GM18507 (cell line): ENCODE data around the gene C1orf115.
"Not testable (repeated sequence)": the region's sequence is repeated elsewhere in the genome, so short reads cannot be mapped to it uniquely, and the experiment has no call there.

Experiments used
- DNase-seq: peaks from one replicate; pipeline ENCODE4 v3.0.0; 2011; ENCODE audit warnings: low read depth; ENCODE audit not compliant: insufficient read length; ENCODE audit errors: extremely low spot score
- FAIRE-seq: peaks from 2 replicates; lab custom pipeline; 2011; peaks lifted over from hg19 to GRCh38; lab: Jason Lieb, UNC

Gene C1orf115

GRCh38 chr1:220711056-220711809, 21.1 kb downstream of the C1orf115 start:
- DNase-seq (no peak), FAIRE-seq (peak; percentile 62)

DNA sequence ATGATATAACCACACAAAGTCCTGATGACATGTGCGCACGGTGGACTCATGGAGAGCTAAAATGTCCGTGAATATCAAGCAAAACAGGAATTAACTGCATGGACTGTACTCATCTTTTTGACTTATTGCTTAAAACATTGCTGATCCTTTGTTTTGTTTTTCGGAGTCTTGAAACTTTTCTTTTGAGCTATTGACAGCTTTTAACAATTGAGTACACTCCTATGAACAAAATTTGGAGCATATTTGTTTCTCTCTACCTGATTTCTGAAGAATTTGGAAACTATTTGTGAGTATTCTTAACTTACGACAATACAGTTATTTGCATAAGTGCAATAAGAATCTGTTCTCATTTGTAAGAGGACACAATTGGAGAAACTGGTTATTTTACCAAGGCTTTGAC, 25.8 kb downstream of the C1orf115 start:
- not testable (repeated sequence) for DNase-seq, FAIRE-seq

- FAIRE-seq (peak; percentile 85), DNase-seq (no peak)
Measured at GRCh38 chr1:220717800-220718640, 27.9 kb downstream of the C1orf115 start.

- not testable (repeated sequence) for DNase-seq, FAIRE-seq
Measured at GRCh38 chr1:220721266-220721665, 31.1 kb downstream of the C1orf115 start.

- DNase-seq (no peak), FAIRE-seq (no peak)
Measured at GRCh38 chr1:220726634-220727033, 36.5 kb downstream of the C1orf115 start.

DNA sequence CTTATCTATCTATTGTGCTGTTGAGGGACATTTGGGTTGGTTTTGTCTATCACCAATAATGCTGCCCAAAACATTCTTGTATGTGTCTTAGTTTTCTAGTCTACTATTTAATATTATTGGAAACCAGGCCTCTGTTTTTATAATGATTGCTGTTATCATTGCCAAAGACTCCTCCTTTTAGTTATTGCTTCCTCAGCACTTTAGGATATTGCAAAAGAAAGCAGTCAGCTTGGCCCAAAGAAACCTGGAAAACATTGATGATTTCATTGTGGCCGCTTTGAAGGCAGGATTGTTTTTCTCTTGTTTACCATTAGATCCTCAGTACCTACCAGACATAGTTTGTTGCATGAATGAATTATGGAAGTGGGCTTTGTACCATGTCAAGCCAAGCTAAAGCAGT, 37.4 kb downstream of the C1orf115 start:
- FAIRE-seq: no peak

DNA sequence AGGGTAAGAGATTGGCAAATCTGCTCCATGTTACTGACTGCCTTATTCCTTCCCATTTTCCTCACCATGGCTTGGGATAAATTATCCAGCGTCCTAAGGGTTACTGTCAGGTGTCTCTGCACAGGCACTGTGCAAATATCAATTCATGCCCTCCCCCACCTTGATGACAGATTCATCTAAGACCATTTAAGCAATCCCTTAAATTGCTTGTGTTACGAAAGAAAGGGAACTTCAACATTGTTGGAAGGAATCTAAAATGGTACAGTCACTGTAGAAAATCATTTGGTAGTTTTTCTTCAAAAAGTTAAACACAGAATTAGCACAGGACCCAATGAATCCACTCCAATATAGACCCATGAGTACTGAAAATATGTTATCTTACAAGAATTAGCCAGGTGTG, 40.3 kb downstream of the C1orf115 start:
- no peak for FAIRE-seq

More for the DNA sequence above, 37.4 kb downstream of the C1orf115 start:
- DNase-seq: no peak

DNA sequence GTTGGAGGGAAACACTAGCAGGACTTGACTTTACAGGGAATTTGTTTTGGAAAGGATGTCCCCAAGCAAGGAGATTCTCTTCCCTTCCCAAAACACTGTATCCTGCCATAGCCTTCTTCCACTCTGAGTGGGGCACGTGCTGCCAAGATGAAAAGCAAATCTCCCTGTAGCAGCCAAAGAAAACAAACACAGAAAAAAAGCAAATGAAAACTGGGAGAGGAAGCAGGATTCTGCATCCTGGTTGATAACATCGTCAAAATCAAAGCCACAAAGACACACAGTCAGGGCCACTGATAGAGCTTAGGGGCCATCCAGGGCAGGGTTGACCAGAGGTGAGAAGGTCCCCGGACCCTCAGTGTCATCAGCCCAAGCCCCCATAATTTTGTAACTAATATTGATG, 42.0 kb downstream of the C1orf115 start:
- no peak for FAIRE-seq
- DNase-seq: no peak

More for the DNA sequence above, 40.3 kb downstream of the C1orf115 start:
- DNase-seq: no peak

DNA sequence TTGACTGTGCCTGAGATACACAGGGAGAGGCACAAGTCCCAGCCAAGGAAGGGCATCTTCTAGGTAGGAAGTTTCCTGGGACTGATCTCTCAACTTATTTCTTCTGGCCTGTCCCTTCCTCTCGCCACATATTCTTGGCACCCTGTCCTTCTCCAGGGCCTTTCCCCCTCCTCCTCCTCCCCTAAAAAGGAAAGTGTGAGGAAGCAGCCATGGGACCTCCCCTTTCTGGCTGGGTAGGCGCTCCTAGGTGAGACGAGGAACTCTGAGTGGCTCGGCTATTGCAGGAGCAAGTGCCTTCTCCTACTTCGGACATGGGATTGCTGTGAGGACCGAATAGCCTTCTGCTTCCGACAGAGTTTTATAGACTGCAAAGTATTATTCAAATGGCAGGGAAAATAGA, 42.5 kb downstream of the C1orf115 start:
- DNase-seq: no peak
- no peak for FAIRE-seq

- DNase-seq (peak; percentile 37), FAIRE-seq (peak; percentile 92)
Measured at GRCh38 chr1:220733086-220733601, 43.0 kb downstream of the C1orf115 start.

- no peak for DNase-seq
- FAIRE-seq: no peak
Measured at GRCh38 chr1:220734571-220735326, 44.6 kb downstream of the C1orf115 start.

- not testable (repeated sequence) for FAIRE-seq, DNase-seq
Measured at GRCh38 chr1:220736283-220736682, 46.1 kb downstream of the C1orf115 start.

- DNase-seq: no peak
Measured at GRCh38 chr1:220741349-220741748, 51.2 kb downstream of the C1orf115 start.

DNA sequence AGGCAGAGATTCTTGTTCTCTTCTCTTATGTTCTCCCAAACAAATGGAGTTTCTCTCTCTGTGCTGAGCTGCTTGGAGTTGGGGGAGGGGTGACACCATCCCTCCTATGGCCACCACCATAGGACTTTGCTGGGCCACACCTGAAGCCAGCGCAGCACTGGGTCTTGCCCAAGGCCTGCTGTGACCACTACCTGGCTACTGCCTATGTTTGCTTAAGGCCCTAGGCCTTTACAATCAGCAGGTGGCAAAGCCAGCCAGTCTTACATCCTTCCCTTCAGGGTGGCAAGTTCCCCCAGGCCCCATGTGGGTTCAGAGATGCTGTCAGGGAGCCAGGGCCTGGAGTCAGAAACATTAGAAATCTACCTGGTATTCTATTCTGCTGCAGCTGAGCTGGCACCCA, 51.7 kb downstream of the C1orf115 start:
- FAIRE-seq: no peak
- no peak for DNase-seq

More at GRCh38 chr1:220741349-220741748, 51.2 kb downstream of the C1orf115 start:
- FAIRE-seq: no peak

GRCh38 chr1:220742520-220742919, 52.4 kb downstream of the C1orf115 start:
- FAIRE-seq (no peak), DNase-seq (no peak)

DNA sequence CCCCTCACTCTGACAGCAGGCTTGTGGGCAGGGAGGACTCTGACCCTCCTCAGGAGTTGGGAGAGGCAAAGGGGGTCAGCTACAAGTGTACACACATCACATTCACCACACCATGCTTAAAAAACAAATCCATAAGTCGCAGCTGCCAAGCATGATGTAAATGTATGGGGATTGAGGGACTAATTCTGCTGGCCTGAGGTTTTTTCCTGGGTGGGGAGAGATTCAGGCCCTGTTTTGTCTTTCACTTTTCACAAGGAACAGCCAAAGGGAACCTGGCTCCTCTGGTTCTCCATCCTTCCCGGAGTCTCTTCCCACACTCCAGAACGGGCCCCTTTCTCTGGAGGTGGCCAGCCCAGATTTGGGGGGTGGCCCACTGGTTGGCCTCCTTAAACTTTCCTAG, 56.7 kb downstream of the C1orf115 start:
- no peak for FAIRE-seq
- no peak for DNase-seq

DNA sequence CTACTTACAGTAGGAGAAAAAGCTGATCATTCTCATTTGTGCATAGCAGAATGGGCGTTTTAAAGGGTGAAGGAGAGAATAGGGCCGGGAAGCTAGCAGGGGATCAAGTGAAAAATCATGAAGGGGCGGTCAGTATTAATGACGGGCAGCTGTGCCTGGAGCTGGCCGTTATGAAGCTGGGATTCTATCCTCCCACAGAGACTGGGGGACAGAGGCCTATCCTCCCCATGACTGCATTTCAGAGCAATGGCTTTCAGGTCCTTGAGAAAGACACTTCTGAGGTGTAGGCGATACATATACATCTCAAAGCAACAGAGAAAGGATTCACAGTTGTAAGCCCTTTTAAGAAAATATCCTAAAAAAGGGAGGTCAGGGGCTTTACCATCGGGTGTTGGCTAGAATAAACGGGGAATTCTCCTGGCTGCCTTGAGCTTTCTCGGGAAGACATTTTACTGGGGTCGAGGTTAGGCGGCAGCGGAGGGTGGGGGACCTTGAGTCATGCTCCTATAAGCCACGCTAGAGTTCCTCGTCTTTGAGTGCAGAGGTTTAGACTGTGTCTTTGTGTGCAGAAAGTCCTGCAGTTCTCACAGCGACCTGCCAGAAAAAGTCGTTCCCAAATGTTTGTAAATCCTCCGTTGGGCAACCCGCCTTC, 57.4 kb downstream of the C1orf115 start:
- no peak for FAIRE-seq
- no peak for DNase-seq

DNA sequence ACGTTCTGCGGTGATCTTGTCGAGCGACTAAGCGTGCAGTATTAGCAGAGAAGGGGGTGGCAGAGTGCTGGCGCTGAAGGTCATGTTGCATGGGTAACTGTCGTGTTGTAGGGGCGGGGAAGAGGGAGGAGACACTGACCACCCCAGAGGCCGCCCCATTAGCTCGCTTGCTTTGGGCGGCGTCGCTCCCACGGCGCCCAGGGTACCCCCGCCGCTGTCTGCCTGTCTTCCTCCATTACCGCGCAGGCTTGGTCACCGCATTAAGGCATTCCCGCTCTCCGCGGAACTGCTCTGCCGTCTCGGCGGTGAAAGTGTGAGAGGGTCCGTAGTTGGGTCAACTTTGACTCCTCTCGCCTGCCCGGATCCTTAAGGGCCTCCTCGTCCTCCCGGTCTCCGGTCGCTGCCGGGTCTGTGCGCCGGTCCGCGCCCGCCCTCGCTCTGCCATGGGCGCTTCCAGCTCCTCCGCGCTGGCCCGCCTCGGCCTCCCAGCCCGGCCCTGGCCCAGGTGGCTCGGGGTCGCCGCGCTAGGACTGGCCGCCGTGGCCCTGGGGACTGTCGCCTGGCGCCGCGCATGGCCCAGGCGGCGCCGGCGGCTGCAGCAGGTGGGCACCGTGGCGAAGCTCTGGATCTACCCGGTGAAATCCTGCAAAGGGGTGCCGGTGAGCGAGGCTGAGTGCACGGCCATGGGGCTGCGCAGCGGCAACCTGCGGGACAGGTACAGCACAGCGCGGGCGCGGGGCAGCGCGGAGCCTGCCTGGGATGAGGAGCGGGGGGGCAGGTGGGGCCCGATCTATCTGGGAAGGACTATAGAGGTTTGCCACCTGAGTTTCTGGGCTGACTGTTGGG, 58.1 kb downstream of the C1orf115 start, which contains the start of gene MTARC2:
Gene MTARC2 (plus strand): TSS at position 234 of the 846 bp plus-strand sequence. CDS start 210 bp downstream, at position 444.
- FAIRE-seq (peak; percentile 42), DNase-seq (no peak)
